Measurements from ENCODE around the gene MTHFR. TPM values are rescaled to one million over a fixed set of nuclear protein-coding genes. Genes with fewer than 3 reads are reported as not detected.
A peak's percentile ranks its signal among the peaks of the same experiment; 100 is the strongest.

MTHFR gene
- total and polyA plus RNA-seq, 2 of the 8 experiments (the other 6 are each of a cell fraction or from before 2014, with no cell fraction given), result 8.7 to 18.5 TPM

- no peak for FAIRE-seq
- 84% methylated on average over 2 of the region's 2 CpGs; no CpG with 5 or more reads in 1 of the 2 experiments for WGBS, 2 experiments (ENCODE audit: extremely low coverage in 1 of 2, insufficient coverage in 1 of 2, insufficient read length in 1 of 2, insufficient replicate concordance in 2 of 2, low coverage in 1 of 2, low lambda C conversion rate in 2 of 2, missing lambda C conversion rate in 1 of 2)
- H2BK5ac ChIP-seq (ENCODE audit: low read depth, low read length), result no peak overlapping the region
- H3K23ac ChIP-seq (ENCODE audit: insufficient read length), result no peak overlapping the region
- H3K4me1 ChIP-seq (replicated peaks in 1 of 4; ENCODE audit: control insufficient read depth in 3 of 4, insufficient read depth in 4 of 4, low read length in 3 of 4), result peaks cover 13 to 24% (median 18%) of the 10 kb centered on the region in 4 experiments
- peak overlapping the region; percentile 84 to 92 for H3K4me2 ChIP-seq (ENCODE audit: insufficient read depth in 1 of 2, low read depth in 2 of 2, low read length in 2 of 2)
- peaks cover 8 to 52% of the 10 kb centered on the region in 2 experiments; a peak in 3 of 4 replicates for H3K79me2 ChIP-seq (ENCODE audit: control insufficient read depth in 1 of 2, insufficient read depth in 2 of 2, low read length in 2 of 2)
- peak overlapping the region in 1 of 4 experiments; percentile 43; a peak in 1 of 7 replicates for H3K9ac ChIP-seq (replicated peaks in 1 of 4; ENCODE audit: extremely low read depth in 1 of 4, low read depth in 3 of 4, low read length in 3 of 4)
- no peak overlapping the region for H3K56ac ChIP-seq (replicated peaks; ENCODE audit: insufficient read length, low read depth, low read length)
- no peak overlapping the region for H3K4ac ChIP-seq (replicated peaks; ENCODE audit: insufficient read length, low read depth, low read length)
- POLR2A ChIA-PET (ENCODE audit: partially characterized antibody), result interaction anchor here (0.8 to 3.2 kb wide), 9 partner anchors 9 to 225 kb away, joined by 3 to 13 read pairs (median 4); partner anchors contain the start of gene PLOD1
- no peak overlapping the region for H2AFZ ChIP-seq (ENCODE audit: low read length)
- H2BK15ac ChIP-seq (ENCODE audit: low read length), result no peak overlapping the region
- CTCF ChIA-PET (ENCODE audit: partially characterized antibody), result interaction anchor here (1.0 to 2.4 kb wide), 8 partner anchors 12 to 88 kb away, joined by 3 to 8 read pairs (median 3); no protein-coding TSS in a partner anchor
- H2AK5ac ChIP-seq (ENCODE audit: low read depth, low read length), result no peak overlapping the region
- no peak overlapping the region for H2BK120ac ChIP-seq (replicated peaks; ENCODE audit: low read depth, low read length)
- no peaks in the 10 kb centered on the region for H3K9me3 ChIP-seq (ENCODE audit: insufficient read depth in 2 of 2, low read depth in 1 of 2, low read length in 1 of 2)
- H3K27me3 ChIP-seq (replicated peaks in 1 of 4; ENCODE audit: control insufficient read depth in 3 of 4, extremely low read depth in 1 of 4, insufficient read depth in 3 of 4, low read length in 3 of 4), result no peaks in the 10 kb centered on the region
- H2BK20ac ChIP-seq (ENCODE audit: low read length), result no peak overlapping the region
- H3K14ac ChIP-seq (ENCODE audit: insufficient read length), result no peak overlapping the region
- H3K27ac ChIP-seq (ENCODE audit: low read depth, low read length), result no peak overlapping the region
- H3K4me3 ChIP-seq (ENCODE audit: extremely low read depth in 1 of 4, insufficient read depth in 2 of 4, low read depth in 3 of 4, low read length in 4 of 4), result peak overlapping the region; percentile 76 to 88 (median 81); a peak in 7 of 8 replicates
- H4K5ac ChIP-seq (ENCODE audit: insufficient read length, low read depth, low read length), result no peak overlapping the region
- H2BK12ac ChIP-seq (ENCODE audit: low read depth, low read length), result no peak overlapping the region
- H4K8ac ChIP-seq (ENCODE audit: extremely low read depth, insufficient read depth, low read length), result no peak overlapping the region
- peaks cover 0 to 25% (median 14%) of the 10 kb centered on the region in 4 experiments; a peak in 7 of 8 replicates for H3K36me3 ChIP-seq (ENCODE audit: control insufficient read depth in 2 of 4, insufficient read depth in 4 of 4, low read length in 3 of 4)
- no peak overlapping the region for H4K91ac ChIP-seq (replicated peaks; ENCODE audit: insufficient read length, low read length)
- H3K18ac ChIP-seq (ENCODE audit: extremely low read depth, low read length), result no peak overlapping the region
- H4K20me1 ChIP-seq (replicated peaks in 1 of 2; ENCODE audit: control insufficient read depth in 1 of 2, insufficient read depth in 2 of 2, low read length in 2 of 2), result peaks cover 3 to 11% of the 10 kb centered on the region in 2 experiments
- peaks cover 18% of the 10 kb centered on the region for H3K23me2 ChIP-seq (ENCODE audit: low read depth, low read length)
- peaks cover 8% of the 10 kb centered on the region for H3K79me1 ChIP-seq (ENCODE audit: low read depth, low read length)
- DNase-seq (ENCODE audit: low read depth in 1 of 2, low spot score in 2 of 2), result no peak
- TF ChIP-seq, protein P1, sequence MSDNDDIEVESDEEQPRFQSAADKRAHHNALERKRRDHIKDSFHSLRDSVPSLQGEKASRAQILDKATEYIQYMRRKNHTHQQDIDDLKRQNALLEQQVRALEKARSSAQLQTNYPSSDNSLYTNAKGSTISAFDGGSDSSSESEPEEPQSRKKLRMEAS (IDR thresholded peaks at IDR 0.05), result no peak
- TF ChIP-seq BACH1 (IDR thresholded peaks at IDR 0.05; ENCODE audit: low read length) (no peak), TCF12 (IDR thresholded peaks at IDR 0.05; ENCODE audit: low read depth, low read length) (no peak), ATF3 (IDR thresholded peaks at IDR 0.05; ENCODE audit: insufficient read depth, low read depth, low read length) (no peak), SP4 (IDR thresholded peaks at IDR 0.05; ENCODE audit: low read length) (no peak), CREB1 (IDR thresholded peaks at IDR 0.05) (no peak), MAFK (IDR thresholded peaks at IDR 0.05; ENCODE audit: low read depth, low read length) (no peak), POLR2A (IDR thresholded peaks at IDR 0.05; ENCODE audit: control extremely low read depth in 1 of 2, low read depth in 2 of 2, low read length in 2 of 2) (no peak), BRCA1 (IDR thresholded peaks at IDR 0.05; ENCODE audit: low read depth, low read length) (no peak), HDAC2 (IDR thresholded peaks at IDR 0.05; ENCODE audit: borderline replicate concordance in 1 of 2, low read depth in 2 of 2, low read length in 2 of 2) (no peak), NRF1 (IDR thresholded peaks at IDR 0.05; ENCODE audit: low read depth, low read length) (no peak), HDAC6 (IDR thresholded peaks at IDR 0.05; ENCODE audit: low read depth, low read length) (no peak), CHD1 (IDR thresholded peaks at IDR 0.05; ENCODE audit: low read depth, low read length) (no peak)
- TF ChIP-seq, protein P2, sequence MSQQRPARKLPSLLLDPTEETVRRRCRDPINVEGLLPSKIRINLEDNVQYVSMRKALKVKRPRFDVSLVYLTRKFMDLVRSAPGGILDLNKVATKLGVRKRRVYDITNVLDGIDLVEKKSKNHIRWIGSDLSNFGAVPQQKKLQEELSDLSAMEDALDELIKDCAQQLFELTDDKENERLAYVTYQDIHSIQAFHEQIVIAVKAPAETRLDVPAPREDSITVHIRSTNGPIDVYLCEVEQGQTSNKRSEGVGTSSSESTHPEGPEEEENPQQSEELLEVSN (IDR thresholded peaks at IDR 0.05), result no peak
These were observed 1.4 kb upstream of the MTHFR start for GRCh38 chr1:11807133-11807532.

Measured in H1 (cell line).